ENCODE results near the gene ECE2. TPM values are rescaled to one million over a fixed set of nuclear protein-coding genes. Genes with fewer than 3 reads are reported as not detected.

ECE2 gene
- total RNA-seq, 1 donor from 2014 or later: not detected

DNA sequence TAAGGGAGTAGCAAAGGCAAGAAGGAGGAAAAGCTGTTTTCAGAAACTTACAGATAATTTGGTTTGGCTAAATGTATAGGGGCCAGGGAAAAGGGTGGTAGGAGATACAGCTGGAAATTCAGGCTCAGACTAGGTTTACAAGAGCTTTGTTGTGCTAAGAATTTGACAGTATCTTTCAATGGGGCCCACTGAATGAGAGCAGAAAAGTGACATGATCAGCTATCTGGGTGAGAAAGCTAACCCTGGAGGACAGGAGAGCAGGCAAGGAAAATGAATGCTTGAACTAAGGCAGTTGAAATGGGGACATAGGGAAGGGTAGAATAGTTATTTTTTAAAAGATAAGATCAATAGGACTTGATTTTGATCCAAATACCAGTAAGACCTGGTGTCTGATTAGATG, 35.8 kb downstream of the ECE2 start:
- DNase-seq (ENCODE audit: low read depth, low spot score): no peak

DNA sequence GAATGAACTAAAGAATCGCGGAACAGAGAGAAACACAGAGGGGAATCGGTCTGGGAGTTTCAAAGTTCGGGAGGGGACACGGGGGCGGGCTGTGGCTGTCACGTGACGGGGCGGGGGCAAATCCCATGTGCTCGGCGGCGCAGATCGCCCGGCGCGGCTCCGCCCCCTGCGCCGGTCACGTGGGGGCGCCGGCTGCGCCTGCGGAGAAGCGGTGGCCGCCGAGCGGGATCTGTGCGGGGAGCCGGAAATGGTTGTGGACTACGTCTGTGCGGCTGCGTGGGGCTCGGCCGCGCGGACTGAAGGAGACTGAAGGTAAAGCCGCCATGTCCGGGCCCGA, 38.5 kb downstream of the ECE2 start, which contains the start of gene EIF4G1:
TSS of gene EIF4G1 (plus strand) at position 244 of the 337 bp plus-strand sequence. CDS start 1,191 bp downstream, outside the sequence.
- DNase-seq (ENCODE audit: low read depth, low spot score): peak; percentile 71

- no peak for DNase-seq (ENCODE audit: low read depth, low spot score)
Observed at GRCh38 chr3:184314700-184315542, 39.1 kb downstream of the ECE2 start.

DNA sequence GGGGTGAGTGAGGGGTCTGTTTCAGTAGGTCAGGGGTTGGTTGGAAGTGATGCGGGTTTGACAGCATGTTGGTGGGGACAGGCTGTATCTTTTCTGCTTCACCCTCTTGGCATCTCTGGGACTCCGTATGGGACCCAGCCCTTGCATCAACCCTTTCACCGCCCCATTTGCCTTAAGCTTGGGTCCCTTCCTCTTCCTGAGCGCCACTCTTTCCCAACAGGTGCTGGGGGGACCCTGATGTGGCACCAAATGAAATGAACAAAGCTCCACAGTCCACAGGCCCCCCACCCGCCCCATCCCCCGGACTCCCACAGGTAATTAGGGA, 39.7 kb downstream of the ECE2 start:
- no peak for DNase-seq (ENCODE audit: low read depth, low spot score)

DNA sequence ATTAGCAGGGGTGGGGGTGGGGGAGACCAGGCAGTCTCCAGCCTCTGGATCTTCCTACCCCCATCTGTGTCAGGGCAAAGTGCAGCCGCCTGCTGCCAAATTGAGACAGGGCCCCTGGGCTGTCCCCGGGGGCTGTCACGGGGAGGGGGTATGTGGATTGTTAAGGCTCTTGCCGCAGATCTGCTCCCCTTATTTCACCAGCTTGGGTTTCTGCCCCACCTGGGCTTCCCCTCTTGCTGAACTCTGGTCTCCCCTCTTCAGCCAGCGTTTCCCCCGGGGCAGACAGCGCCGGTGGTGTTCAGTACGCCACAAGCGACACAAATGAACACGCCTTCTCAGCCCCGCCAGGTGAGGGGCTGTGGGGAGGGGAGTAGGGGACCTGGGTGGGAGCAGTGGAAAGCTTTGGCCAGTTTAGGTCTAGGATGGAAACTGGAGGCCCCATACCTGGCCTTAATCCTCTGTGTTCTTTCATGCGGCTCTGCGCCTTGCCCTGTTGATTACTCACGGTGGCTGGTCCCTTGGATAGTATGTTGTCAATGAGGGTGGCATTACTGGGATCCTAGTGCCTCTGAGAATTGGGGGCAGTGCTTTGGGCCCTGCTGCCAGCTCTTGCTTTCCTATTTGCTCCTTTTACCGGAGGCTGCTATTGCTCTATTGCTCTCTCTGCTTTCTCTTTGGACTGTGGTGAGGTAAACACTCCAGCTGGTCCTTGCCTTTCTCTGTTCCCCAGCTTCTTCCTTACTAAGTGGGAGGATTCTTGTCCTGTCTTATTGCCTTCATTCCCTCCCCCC, 40.2 kb downstream of the ECE2 start:
- no peak for DNase-seq (ENCODE audit: low read depth, low spot score)

DNA sequence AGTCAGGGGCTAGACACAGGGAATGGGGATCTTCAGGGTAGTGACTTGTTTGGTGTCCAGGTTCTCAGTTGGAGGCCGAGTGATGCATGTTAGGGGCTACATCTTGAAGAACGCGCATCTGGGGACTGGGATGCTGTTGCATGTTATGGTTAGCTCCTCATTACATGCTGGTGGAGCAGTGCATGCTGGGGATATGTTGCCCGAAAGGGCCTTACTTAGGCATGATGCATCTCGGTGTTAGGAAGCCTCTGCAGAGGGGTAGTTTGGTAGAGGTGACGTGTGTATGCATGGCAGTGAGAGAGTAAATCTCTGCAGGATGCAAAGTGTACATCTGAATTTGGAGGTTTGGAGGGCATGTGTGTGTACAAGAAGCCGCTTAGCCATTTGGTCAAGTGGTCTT, 41.0 kb downstream of the ECE2 start:
- DNase-seq (ENCODE audit: low read depth, low spot score): no peak

GRCh38 chr3:184317201-184317600, 41.4 kb downstream of the ECE2 start:
- no peak for DNase-seq (ENCODE audit: low read depth, low spot score)

GRCh38 chr3:184320104-184320445, 44.3 kb downstream of the ECE2 start:
- peak; percentile 81 for DNase-seq (ENCODE audit: low read depth, low spot score)

DNA sequence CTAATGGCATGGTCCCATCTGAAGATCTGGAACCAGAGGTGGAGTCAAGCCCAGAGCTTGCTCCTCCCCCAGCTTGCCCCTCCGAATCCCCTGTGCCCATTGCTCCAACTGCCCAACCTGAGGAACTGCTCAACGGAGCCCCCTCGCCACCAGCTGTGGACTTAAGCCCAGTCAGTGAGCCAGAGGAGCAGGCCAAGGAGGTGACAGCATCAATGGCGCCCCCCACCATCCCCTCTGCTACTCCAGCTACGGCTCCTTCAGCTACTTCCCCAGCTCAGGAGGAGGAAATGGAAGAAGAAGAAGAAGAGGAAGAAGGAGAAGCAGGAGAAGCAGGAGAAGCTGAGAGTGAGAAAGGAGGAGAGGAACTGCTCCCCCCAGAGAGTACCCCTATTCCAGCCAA, 45.8 kb downstream of the ECE2 start:
- DNase-seq (ENCODE audit: low read depth, low spot score): no peak

DNA sequence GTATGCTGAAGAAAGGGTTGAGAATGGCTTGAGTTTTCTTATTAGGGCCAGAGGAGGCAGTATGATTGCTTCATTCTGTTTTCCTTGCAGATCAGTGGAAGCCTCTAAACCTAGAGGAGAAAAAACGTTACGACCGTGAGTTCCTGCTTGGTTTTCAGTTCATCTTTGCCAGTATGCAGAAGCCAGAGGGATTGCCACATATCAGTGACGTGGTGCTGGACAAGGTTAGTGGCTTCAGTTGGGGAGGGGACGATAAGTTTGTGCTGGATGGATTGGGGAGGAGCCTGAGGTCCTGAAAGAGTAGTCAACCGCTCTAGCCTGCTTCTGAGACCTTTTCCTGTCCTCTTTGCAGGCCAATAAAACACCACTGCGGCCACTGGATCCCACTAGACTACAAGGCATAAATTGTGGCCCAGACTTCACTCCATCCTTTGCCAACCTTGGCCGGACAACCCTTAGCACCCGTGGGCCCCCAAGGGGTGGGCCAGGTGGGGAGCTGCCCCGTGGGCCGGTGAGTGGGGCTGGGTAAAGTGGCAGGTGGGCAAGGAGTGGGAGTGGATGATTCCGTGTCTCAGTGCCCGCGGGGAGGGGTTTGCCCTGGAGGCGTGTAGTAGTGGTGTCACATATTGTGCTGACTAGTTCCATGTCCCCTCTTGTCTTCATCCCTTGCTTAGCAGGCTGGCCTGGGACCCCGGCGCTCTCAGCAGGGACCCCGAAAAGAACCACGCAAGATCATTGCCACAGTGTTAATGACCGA, 47.1 kb downstream of the ECE2 start:
- no peak for DNase-seq (ENCODE audit: low read depth, low spot score)

GRCh38 chr3:184323696-184324095, 47.9 kb downstream of the ECE2 start:
- DNase-seq (ENCODE audit: low read depth, low spot score): no peak

DNA sequence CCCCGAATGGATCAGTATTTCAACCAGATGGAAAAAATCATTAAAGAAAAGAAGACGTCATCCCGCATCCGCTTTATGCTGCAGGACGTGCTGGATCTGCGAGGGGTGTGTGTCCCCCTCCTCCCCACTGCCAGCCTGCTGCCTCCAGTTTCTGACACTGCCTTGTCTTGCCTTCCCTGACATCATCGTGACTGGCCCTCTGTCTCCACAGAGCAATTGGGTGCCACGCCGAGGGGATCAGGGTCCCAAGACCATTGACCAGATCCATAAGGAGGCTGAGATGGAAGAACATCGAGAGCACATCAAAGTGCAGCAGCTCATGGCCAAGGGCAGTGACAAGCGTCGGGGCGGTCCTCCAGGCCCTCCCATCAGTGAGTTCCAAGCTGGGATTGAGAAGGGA, 49.4 kb downstream of the ECE2 start:
- DNase-seq (ENCODE audit: low read depth, low spot score): no peak

DNA sequence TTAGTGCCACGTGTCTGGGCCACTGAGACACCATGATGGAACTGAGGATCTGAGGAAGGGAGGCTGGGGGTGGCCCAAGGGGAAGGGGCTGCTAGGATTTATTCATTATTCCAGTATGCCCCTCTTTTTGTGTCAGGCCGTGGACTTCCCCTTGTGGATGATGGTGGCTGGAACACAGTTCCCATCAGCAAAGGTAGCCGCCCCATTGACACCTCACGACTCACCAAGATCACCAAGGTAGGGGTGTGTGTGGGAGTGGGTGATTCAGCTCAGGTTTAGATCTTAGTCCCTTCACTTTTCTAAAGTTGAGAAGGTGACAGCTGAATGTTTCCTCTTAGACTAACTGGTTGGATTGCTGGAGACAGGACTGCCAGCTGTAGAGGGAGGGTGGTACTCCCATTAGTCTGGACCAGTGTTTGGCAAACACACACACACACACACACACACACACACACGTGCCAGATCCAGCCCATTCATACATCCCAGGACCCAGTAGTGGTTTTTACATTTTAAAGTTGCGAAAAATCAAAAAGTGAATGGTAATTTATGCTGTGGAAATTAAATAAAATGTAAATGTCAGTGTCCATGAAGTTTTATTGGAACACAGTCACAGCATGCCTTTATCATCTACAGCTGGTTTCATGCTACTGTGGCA, 50.0 kb downstream of the ECE2 start:
- DNase-seq (ENCODE audit: low read depth, low spot score): no peak

GRCh38 chr3:184327171-184327570, 51.3 kb downstream of the ECE2 start:
- no peak for DNase-seq (ENCODE audit: low read depth, low spot score)

DNA sequence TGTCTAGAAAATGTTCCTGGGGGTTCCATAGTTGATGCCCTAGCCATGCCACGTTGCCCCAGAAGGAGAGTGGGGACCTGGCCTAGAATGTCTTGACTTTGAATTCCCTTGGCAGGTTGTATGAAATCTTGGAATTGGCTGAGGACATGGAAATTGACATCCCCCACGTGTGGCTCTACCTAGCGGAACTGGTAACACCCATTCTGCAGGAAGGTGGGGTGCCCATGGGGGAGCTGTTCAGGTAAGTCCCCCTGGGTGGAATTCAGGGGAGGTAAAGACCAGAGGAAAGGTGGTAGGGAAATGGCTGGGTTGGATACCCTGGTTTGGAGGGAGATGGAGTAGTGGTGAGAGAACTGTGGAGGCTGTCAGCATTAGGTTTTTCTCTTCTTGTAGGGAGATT, 52.7 kb downstream of the ECE2 start:
- no peak for DNase-seq (ENCODE audit: low read depth, low spot score)

DNA sequence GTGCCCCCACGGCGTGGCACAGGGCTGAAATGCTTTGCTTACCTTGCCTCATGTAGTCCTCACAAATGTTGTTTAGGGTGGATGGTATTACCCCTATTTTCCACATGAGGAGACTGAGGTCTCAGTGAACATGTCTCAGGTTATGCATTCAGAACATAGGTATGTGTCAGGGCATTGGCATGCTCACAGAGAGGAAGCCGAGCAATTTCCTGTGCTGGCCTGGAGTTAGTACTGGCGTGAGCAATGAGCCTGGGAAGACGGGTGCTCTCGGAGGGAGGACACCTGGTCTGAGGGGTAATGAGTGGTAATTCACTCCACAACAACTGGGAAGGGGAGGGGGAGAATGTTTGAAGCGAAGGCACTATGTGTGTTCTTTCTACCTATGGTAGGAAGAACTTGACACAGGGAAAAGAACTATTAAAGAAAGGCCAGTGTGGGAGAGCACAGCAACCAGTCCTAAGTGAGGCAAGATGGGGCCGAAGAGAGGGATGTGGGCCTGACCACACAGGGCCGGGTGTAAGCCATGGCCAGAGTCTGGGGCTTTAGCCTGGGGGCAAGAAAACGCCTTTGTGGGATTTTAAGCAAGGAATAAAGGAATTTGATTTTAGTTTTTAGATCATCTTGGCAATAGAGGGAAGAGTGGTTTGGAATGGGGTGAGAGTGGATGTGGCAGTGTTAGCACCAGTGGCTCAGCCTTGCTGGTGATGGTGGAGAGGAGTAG, 56.7 kb downstream of the ECE2 start:
- peak; percentile 92 for DNase-seq (ENCODE audit: low read depth, low spot score)

GRCh38 chr3:184333190-184333589, 57.4 kb downstream of the ECE2 start:
- DNase-seq (ENCODE audit: low read depth, low spot score): no peak

DNA sequence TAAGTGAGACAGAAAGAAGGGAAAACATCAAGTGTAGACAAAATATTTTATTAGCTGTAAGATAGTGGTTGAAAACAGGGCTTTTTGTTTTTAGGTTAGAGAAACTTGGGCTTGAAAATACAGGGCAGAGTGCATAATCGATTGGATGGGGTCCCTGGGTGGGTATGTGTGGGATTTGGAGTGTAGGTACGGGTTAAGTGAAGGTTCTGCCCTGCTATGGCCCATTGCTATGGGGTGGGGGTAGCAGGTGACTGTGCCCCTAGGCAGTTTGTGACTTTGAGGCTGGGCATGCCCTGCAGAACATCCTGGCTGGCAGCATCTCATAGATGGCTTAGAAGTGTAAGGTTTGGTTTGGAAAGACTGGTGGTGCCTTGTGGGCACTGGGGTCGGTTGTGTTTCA, 57.9 kb downstream of the ECE2 start:
- no peak for DNase-seq (ENCODE audit: low read depth, low spot score)

- no peak for DNase-seq (ENCODE audit: low read depth, low spot score)
Observed at GRCh38 chr3:184334470-184335158, 58.8 kb downstream of the ECE2 start.

- DNase-seq (ENCODE audit: low read depth, low spot score): no peak
Observed at GRCh38 chr3:184335291-184335660, 59.5 kb downstream of the ECE2 start.
